HEK293T (cell line): ENCODE data around the gene OCRL.

ENCODE experiments used
- CTCF ChIA-PET: fragments of 350-600 bp; formaldehyde crosslinking; extraction: SDS; loops from one replicate; lab custom pipeline; 2021; ENCODE audit warnings: antibody characterized with exemption, inconsistent platforms; lab: Yijun Ruan, JAX
- POLR2A ChIA-PET: fragments of 350-600 bp; formaldehyde crosslinking; extraction: SDS; loops from one replicate; lab custom pipeline; 2020; ENCODE audit warnings: antibody characterized with exemption, inconsistent platforms; lab: Yijun Ruan, JAX
- DNase-seq: peaks from one replicate; pipeline ENCODE4 v3.0.0; 2012; ENCODE audit warnings: mixed read lengths; ENCODE audit errors: extremely low spot score
- ARNT ChIP-seq: fragments of 450-650 bp; IDR thresholded peaks from 2 replicates; pipeline ENCODE4 v1.6.1; 2017; ENCODE audit warnings: mild to moderate bottlenecking
- BHLHE40 ChIP-seq: fragments of 450-650 bp; IDR thresholded peaks from 2 replicates; pipeline ENCODE4 v1.6.1; 2016; ENCODE audit warnings: mild to moderate bottlenecking, moderate library complexity, borderline replicate concordance
- CTBP1 ChIP-seq: fragments of 450-650 bp; IDR thresholded peaks from 2 replicates; pipeline ENCODE4 v1.6.1; 2016; ENCODE audit warnings: borderline replicate concordance
- ELF4 ChIP-seq: fragments of 450-650 bp; IDR thresholded peaks from 2 replicates; pipeline ENCODE4 v1.6.1; 2017; ENCODE audit warnings: antibody characterized with exemption
- FOXA1 ChIP-seq: fragments of 450-650 bp; IDR thresholded peaks from 2 replicates; pipeline ENCODE4 v1.6.1; 2016; ENCODE audit warnings: mild to moderate bottlenecking
- FOXK2 ChIP-seq: fragments of 450-650 bp; IDR thresholded peaks from 2 replicates; pipeline ENCODE4 v1.6.1; 2016; ENCODE audit warnings: mild to moderate bottlenecking
- FOXM1 ChIP-seq: fragments of 450-650 bp; IDR thresholded peaks from 2 replicates; pipeline ENCODE4 v1.6.1; 2017; ENCODE audit warnings: mild to moderate bottlenecking, borderline replicate concordance
- HDGF ChIP-seq: fragments of 450-650 bp; IDR thresholded peaks from 2 replicates; pipeline ENCODE4 v1.6.1; 2017; ENCODE audit warnings: antibody characterized with exemption, borderline replicate concordance
- L3MBTL2 ChIP-seq: fragments of 450-650 bp; conservative IDR thresholded peaks from 2 replicates; pipeline ENCODE4 v1.6.1; 2016; ENCODE audit warnings: mild to moderate bottlenecking
- LEF1 ChIP-seq: fragments of 450-650 bp; IDR thresholded peaks from 2 replicates; pipeline ENCODE4 v1.6.1; 2017; ENCODE audit warnings: mild to moderate bottlenecking, borderline replicate concordance
- NFRKB ChIP-seq: fragments of 450-650 bp; IDR thresholded peaks from 2 replicates; pipeline ENCODE4 v1.6.1; 2016; ENCODE audit warnings: mild to moderate bottlenecking, moderate library complexity
- SP1 ChIP-seq: fragments of 450-650 bp; IDR thresholded peaks from 2 replicates; pipeline ENCODE4 v1.6.1; 2017
- SUZ12 ChIP-seq: fragments of 450-650 bp; IDR thresholded peaks from 2 replicates; pipeline ENCODE4 v1.6.1; 2016; ENCODE audit warnings: mild to moderate bottlenecking
- TARDBP ChIP-seq: fragments of 450-650 bp; IDR thresholded peaks from 2 replicates; pipeline ENCODE4 v1.6.1; 2016
- ZNF384 ChIP-seq: fragments of 450-650 bp; IDR thresholded peaks from 2 replicates; pipeline ENCODE4 v1.6.1; 2016
- TF ChIP-seq, protein P1 (sequence below): fragments of 450-650 bp; IDR thresholded peaks from 2 replicates; pipeline ENCODE4 v1.6.1; 2016

The OCRL gene

DNA sequence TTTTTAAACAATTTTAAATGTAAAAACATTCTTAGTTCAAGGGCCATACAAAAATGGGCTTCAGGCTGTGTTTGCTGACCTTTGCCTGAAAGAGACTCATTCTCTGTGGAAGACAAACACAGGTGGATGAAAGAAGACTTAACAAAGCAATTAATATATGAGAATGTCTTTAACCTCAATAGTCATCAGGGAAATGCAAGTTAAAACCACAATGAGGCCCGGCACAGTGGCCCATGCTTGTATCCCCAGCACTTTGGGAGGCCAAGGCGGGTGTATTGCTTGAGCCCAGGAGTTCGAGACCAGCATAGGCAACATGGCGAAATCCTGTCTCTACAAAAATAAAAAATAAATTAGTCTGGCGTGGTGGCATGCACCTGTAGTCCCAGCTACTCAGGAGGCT is 9.6 kb upstream of the OCRL start:
- no peak for DNase-seq
- no peak for TF ChIP-seq SP1
- TF ChIP-seq ZNF384, result no peak
- no peak for TF ChIP-seq HDGF
- no peak for TF ChIP-seq CTBP1
- ChIA-PET POLR2A (interaction anchor here (0.8 kb wide), 1 partner anchor 9 kb away, joined by 3 read pairs; the partner anchor contains the start of gene OCRL), CTCF (no interaction called here)

DNA sequence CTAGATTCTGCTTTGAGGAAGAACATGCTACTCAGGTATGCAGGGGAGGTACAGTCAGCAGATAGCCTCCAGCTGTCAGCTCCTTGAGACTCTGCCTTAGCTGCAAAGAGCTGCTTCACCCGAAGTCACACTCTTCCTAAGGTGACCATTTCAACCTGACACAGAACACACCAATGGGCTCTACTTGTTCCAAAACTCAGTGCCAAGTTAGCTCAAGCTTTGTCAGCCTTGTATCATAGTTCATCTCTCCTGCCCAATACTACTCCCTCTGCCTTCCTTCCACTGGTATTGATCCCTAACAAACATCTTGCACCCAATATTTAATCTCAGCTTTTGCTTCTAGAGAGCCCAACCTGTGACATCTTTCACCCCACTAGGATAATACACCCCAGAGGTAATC is 8.9 kb upstream of the OCRL start:
- CTCF ChIA-PET, result no interaction called here
- POLR2A ChIA-PET, result interaction anchor here (0.8 kb wide), 1 partner anchor 9 kb away, joined by 3 read pairs; the partner anchor contains the start of gene OCRL
- DNase-seq, result no peak
- TF ChIP-seq LEF1 (no peak), SUZ12 (no peak), CTBP1 (no peak), BHLHE40 (no peak)

DNA sequence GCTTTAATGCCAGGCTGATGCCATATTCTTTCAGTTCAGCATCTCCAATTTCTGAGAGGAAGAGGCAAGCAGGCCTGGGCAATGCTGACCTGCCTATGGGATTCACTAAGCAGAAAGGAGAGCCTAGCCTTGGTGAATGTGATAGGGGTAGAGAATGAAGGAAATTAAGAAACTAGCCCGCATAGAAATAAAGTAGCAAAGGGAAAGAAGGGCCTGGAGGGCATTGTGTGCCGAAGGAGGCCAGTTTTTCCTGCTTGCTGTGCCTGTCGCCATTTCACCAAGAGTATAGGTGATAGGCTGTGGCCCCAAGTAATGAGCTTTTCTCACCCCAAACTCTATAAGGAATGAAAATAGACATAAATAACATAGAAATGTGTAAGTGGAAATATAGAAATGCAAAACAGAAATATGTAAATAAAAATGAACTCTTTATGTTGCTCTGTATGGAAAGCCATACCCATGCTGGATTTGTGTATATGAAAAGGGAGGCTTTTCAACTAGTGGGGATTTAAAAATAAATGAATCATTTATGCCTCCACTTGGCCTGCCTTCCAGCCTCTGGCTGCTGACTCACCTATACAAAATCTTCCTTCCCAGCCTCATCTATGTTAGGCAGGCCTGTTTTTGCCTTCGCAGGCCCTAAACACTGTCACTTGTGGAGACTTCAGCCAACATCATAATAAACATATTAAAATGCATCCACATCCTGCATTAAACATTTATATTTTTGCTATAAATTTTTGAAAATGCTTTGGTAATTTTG is 5.1 kb upstream of the OCRL start:
- POLR2A ChIA-PET, result interaction anchor here (0.9 kb wide), 1 partner anchor 12 kb away, joined by 3 read pairs; the partner anchor contains the start of gene SMARCA1
- TF ChIP-seq SUZ12, result no peak
- TF ChIP-seq, protein P1, sequence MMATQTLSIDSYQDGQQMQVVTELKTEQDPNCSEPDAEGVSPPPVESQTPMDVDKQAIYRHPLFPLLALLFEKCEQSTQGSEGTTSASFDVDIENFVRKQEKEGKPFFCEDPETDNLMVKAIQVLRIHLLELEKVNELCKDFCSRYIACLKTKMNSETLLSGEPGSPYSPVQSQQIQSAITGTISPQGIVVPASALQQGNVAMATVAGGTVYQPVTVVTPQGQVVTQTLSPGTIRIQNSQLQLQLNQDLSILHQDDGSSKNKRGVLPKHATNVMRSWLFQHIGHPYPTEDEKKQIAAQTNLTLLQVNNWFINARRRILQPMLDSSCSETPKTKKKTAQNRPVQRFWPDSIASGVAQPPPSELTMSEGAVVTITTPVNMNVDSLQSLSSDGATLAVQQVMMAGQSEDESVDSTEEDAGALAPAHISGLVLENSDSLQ, result no peak
- no peak for TF ChIP-seq LEF1
- TF ChIP-seq BHLHE40, result no peak
- TF ChIP-seq TARDBP, result no peak
- no peak for TF ChIP-seq HDGF
- TF ChIP-seq ELF4, result no peak
- TF ChIP-seq NFRKB, result no peak
- no peak for TF ChIP-seq L3MBTL2
- no peak for TF ChIP-seq FOXM1
- no peak for TF ChIP-seq ARNT
- TF ChIP-seq FOXA1, result no peak
- TF ChIP-seq CTBP1, result no peak
- no peak for TF ChIP-seq SP1
- CTCF ChIA-PET, result no interaction called here
- DNase-seq, result no peak

DNA sequence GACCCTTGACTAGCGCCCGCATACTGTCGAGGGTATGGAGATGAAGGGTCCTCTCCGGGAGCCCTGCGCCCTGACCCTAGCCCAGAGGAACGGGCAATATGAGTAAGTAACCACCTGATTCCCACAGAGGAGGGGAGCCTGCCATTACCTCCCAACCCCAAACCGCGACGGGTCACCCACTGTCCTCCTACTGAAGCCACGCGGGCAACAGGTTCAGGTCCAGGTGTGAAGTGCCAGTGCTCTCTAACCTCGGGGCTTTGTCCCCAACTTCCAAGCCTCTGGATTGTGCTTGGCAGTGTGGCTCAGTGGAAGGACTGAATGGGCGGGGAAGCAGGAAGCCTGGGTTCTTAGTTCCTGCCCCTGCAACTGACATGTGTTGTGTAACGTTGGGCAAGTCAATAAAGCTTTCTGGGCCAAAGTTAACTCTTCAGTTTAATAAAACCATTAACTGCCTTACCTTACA is 694 bp downstream of the OCRL start:
- TF ChIP-seq L3MBTL2 (peak; percentile 48; the same call in 1 of the 2 replicates), ARNT (no peak)
- DNase-seq, result peak; percentile 34
- ChIA-PET CTCF (no interaction called here), POLR2A (interaction anchor here (1.0 kb wide), 1 partner anchor 18 kb away, joined by 3 read pairs; no protein-coding TSS in a partner anchor)

DNA sequence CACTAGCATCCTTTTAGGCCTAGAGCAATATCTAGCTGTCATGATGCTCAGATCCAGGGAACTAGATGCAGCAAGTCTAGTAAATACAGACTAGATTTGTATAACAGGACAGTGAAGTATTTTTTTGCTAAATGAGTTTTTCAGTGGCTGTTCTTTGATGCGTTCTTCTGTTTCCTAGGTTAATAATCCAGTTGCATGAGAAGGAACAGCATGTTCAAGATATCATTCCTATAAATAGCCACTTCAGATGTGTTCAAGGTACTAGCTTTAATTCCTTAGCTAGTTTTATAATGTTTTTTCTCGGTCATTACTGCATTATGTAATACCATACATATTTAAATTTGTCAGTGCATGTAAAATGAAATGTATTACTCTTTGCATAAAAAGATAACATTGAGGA is 4.7 kb downstream of the OCRL start:
- no peak for DNase-seq
- ChIA-PET CTCF (no interaction called here), POLR2A (interaction anchor here (1.0 kb wide), 1 partner anchor 27 kb away, joined by 3 read pairs; no protein-coding TSS in a partner anchor)
- TF ChIP-seq ZNF384 (no peak), ARNT (no peak), TARDBP (no peak), ELF4 (no peak), SUZ12 (no peak), BHLHE40 (no peak), HDGF (no peak), FOXM1 (no peak)
- TF ChIP-seq, protein P1, result no peak

DNA sequence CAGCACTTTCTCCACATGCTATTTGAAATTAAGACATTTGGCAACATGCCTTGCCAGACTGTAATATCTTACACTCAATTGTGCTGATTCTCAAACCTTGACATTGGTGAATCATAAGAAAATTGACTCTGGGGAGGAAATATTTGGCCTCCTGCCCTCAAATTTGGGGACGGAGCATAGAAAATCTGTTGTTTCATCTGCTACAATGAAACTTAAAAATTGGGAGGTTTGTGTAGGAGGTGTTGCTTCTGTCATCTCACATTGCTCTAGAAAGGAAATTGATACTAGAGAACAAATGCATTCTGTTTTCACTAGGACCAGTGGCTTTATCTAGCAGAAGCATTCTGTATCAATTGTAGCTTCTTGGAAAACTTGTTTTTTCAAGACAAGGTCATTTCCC is 5.3 kb downstream of the OCRL start:
- ChIA-PET CTCF (no interaction called here), POLR2A (no interaction called here)

DNA sequence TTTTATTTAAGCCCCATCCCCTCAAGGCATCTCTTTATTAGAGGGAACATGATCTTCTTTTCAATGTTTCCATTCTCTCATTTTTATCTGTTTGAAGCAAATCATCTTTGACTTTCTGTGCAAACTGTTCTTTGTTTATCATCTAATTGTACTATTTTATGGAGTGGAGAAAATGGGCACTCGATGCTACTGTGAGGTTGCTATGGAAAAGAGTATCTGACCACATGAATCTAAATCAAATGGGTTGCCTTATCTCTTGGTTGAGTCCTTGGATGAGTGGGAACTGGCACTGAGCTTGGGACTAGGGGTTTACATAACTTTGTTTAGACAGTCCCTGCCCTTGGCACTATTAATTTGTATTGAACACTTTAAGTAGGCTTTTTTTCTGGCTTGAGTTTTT is 9.1 kb downstream of the OCRL start:
- ChIA-PET CTCF (interaction anchor here (0.6 kb wide), 1 partner anchor 88 kb away, joined by 3 read pairs; no protein-coding TSS in a partner anchor), POLR2A (no interaction called here)
- DNase-seq, result no peak
- TF ChIP-seq FOXK2, result no peak
- no peak for TF ChIP-seq FOXA1
- TF ChIP-seq ELF4, result no peak
- no peak for TF ChIP-seq LEF1
- no peak for TF ChIP-seq BHLHE40
- no peak for TF ChIP-seq HDGF
- TF ChIP-seq SP1, result no peak
- no peak for TF ChIP-seq L3MBTL2
- no peak for TF ChIP-seq ZNF384

More for the DNA sequence above, 5.3 kb downstream of the OCRL start:
- no peak for TF ChIP-seq TARDBP
- TF ChIP-seq ZNF384, result no peak
- no peak for DNase-seq
